ENCODE measurements around the gene OR9A4. TPM values are rescaled to one million over a fixed set of nuclear protein-coding genes. Genes with fewer than 3 reads are reported as not detected.

OR9A4 gene, protein sequence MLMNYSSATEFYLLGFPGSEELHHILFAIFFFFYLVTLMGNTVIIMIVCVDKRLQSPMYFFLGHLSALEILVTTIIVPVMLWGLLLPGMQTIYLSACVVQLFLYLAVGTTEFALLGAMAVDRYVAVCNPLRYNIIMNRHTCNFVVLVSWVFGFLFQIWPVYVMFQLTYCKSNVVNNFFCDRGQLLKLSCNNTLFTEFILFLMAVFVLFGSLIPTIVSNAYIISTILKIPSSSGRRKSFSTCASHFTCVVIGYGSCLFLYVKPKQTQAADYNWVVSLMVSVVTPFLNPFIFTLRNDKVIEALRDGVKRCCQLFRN
- total RNA-seq: under 1 TPM in 2 of 4 donors, not detected in 2; 0.21 to 0.49 TPM

DNA sequence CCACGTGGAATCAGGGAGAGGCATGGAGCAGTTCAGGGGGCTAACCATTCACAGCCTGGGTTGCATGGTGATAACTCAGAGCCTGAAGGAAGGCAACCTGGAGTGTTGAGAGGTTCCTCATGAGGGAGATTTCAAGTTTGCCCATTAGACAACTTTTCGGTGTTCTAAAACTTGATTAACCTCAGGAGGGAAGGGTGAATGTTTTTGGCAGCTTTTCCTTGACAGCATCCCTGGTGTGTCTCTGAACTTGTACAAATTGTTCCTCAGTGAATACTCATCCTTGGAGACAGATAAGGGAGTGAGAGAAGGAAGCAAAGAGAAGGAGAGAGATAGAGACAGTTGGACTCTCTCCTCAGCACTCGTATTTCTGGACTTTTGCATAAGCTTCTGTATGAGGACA is at the start of gene OR9A4:
OR9A4 (plus strand) TSS at position 301 of the 400 bp plus-strand sequence. CDS start 2,477 bp downstream, outside the sequence.
- Histone ChIP-seq H3K27me3 (no peaks in the 10 kb centered on the region), H3K36me3 (no peaks in the 10 kb centered on the region), H3K4me1 (no peaks in the 10 kb centered on the region), H3K27ac (no peak within 1 kb of the TSS), H3K4me3 (no peak within 1 kb of the TSS), H3K9me3 (no peaks in the 10 kb centered on the region)
- no peak for TF ChIP-seq POLR2A (IDR thresholded peaks at IDR 0.05)
- TF ChIP-seq, protein P1, sequence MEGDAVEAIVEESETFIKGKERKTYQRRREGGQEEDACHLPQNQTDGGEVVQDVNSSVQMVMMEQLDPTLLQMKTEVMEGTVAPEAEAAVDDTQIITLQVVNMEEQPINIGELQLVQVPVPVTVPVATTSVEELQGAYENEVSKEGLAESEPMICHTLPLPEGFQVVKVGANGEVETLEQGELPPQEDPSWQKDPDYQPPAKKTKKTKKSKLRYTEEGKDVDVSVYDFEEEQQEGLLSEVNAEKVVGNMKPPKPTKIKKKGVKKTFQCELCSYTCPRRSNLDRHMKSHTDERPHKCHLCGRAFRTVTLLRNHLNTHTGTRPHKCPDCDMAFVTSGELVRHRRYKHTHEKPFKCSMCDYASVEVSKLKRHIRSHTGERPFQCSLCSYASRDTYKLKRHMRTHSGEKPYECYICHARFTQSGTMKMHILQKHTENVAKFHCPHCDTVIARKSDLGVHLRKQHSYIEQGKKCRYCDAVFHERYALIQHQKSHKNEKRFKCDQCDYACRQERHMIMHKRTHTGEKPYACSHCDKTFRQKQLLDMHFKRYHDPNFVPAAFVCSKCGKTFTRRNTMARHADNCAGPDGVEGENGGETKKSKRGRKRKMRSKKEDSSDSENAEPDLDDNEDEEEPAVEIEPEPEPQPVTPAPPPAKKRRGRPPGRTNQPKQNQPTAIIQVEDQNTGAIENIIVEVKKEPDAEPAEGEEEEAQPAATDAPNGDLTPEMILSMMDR (IDR thresholded peaks at IDR 0.05): no peak
- DNase-seq: no peak
- intact Hi-C loops (cut with DNase I; ENCODE audit: low total_unique reads): no loop called here

DNA sequence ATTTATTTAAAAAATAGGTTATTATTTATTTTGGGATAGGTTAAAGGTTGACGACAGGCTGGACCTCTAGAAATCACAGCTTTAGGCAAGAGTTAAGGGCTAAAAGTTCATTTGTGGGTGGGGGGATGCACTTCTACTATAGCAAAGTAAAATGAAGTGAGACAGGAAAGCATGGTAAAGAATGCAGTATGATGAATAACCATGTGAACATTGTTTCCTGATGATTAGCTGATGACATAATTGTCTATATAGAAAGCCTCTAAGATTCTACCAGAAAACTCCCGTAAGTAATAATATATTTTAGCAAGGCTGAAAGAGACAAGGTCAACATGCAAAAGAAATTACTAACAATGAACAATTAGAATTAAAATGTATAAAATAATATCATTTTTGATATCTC is 49.2 kb upstream of the OR9A4 start:
- intact Hi-C loops (cut with DNase I; ENCODE audit: low total_unique reads): no loop called here
- no peaks in the 10 kb centered on the region for H3K4me1 ChIP-seq
- H3K27ac ChIP-seq: no peak overlapping the region
- no peaks in the 10 kb centered on the region for H3K36me3 ChIP-seq
- H3K27me3 ChIP-seq: no peaks in the 10 kb centered on the region
- TF ChIP-seq, protein P1 (IDR thresholded peaks at IDR 0.05): no peak
- no peak overlapping the region for H3K4me3 ChIP-seq
- no peak for DNase-seq
- peaks cover 0 to 4% of the 10 kb centered on the region in 2 donors for H3K9me3 ChIP-seq

DNA sequence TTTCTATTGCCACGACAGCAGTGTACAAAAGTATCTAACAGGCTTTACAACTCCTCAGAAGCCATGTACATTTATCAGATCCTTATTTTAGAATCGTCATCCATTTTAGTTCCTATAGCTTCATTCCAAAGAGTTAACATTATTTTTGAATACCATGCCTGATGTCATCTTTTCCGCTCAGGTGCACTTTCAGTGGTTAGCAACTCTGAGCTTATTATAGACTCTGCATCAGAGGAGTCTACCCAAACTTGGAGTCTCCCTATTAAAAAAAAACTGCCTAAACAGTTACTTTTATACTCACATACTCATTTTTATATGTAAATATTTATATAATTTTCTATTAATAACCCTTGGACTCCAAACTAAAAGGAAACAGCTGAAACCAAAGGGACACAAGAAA is 43.3 kb upstream of the OR9A4 start:
- TF ChIP-seq, protein P1 (IDR thresholded peaks at IDR 0.05): no peak
- no peak for TF ChIP-seq POLR2A (IDR thresholded peaks at IDR 0.05)
- H3K4me3 ChIP-seq: no peak overlapping the region
- intact Hi-C loops (cut with DNase I; ENCODE audit: low total_unique reads): no loop called here

DNA sequence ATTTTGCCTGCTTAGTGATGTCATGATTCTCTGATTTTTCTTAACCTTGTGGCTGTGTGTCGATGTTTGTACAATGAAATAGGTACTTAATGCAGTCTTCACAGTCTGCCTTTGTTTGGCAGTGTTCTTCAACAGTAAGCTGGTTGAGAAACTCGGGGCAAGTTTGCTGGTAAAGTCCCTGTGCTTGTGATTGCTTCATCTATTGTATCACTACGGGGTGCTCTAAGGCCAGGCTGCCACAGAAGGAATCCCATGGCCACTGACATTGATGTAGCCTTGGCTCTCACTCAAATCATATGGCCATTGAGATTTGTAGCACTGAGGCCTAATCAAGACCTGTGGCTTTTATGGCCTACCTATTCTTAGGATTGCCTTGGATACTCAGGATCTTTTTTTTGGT is 41.4 kb upstream of the OR9A4 start:
- DNase-seq: no peak
- Histone ChIP-seq H3K36me3 (no peaks in the 10 kb centered on the region), H3K4me3 (no peak overlapping the region), H3K9me3 (peaks cover 0 to 4% of the 10 kb centered on the region in 2 donors), H3K4me1 (no peaks in the 10 kb centered on the region), H3K27ac (no peak overlapping the region), H3K27me3 (no peaks in the 10 kb centered on the region)
- intact Hi-C loops (cut with DNase I; ENCODE audit: low total_unique reads): no loop called here
- no peak for TF ChIP-seq POLR2A (IDR thresholded peaks at IDR 0.05)
- TF ChIP-seq, protein P1 (IDR thresholded peaks at IDR 0.05): no peak

More for the DNA sequence above, 43.3 kb upstream of the OR9A4 start:
- DNase-seq: no peak
- Histone ChIP-seq H3K27ac (no peak overlapping the region), H3K4me1 (no peaks in the 10 kb centered on the region), H3K9me3 (peaks cover 0 to 4% of the 10 kb centered on the region in 2 donors), H3K36me3 (no peaks in the 10 kb centered on the region), H3K27me3 (no peaks in the 10 kb centered on the region)

DNA sequence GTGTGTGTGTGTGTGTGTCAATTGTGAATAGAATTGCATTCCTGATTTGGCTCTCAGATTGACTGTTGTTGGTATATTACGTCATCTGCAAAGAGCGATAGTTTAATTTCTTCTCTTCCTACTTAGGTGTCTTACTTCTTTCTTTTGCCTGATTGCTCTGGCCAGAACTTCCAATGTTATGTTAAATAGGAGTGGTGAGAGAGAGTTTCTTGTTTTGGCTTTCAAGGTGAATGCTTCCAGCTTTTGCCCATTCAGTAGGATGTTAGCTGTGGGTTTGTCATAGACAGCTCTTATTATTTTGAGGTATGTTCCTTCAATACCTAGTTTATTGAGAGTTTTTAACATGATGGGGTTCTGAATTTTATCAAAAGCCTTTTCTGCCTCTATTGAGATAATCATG is 40.7 kb upstream of the OR9A4 start:
- H3K9me3 ChIP-seq: peaks cover 0 to 1% of the 10 kb centered on the region in 2 donors
- no peak for DNase-seq
- no peaks in the 10 kb centered on the region for H3K4me1 ChIP-seq
- no peak for TF ChIP-seq POLR2A (IDR thresholded peaks at IDR 0.05)
- TF ChIP-seq, protein P1 (IDR thresholded peaks at IDR 0.05): no peak
- no peaks in the 10 kb centered on the region for H3K27me3 ChIP-seq
- no peak overlapping the region for H3K4me3 ChIP-seq
- intact Hi-C loops (cut with DNase I; ENCODE audit: low total_unique reads): no loop called here
- H3K36me3 ChIP-seq: no peaks in the 10 kb centered on the region
- no peak overlapping the region for H3K27ac ChIP-seq

Measured in uterus (tissue), 4 donors.